CD4-positive, alpha-beta T cell treated with Interleukin-10 for 1 hour (primary cell): ENCODE measurements around the gene SP140L.
"Not testable (repeated sequence)": the region's sequence is repeated elsewhere in the genome, so short reads cannot be mapped to it uniquely, and the experiment has no call there.

Source experiments
- DNase-seq: peaks from one replicate; pipeline ENCODE4 v3.0.0-alpha.2; 2020

Gene SP140L

DNA sequence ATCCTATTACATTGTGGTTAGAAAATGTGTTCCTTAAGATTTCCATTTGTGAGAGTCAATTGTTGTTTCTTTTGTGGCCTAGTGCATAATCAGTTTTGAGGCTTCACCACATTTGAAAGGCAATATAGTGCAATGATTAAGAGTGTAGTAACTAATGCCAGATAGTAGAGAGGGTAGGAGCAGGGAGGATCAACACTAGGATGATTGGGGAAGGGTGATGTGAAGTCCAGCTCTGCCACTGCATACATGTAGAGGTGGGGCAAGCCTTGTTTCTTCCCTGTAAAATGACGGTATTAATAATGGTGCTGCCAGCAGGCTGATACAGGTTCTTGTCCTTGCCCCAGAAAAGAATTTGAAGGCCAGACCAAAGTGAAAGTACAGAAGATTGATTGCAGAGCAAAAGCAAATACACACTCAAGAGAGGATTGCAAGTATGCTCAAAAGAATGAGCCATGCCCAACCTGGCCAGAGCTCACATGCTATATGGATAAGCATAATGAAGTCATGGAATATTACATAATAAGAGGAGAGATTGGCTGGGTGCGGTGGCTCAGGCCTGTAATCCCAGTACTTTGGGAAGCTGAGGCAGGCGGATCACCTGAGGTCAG lies 97.0 kb downstream of the SP140L start:
- DNase-seq, result no peak

DNA sequence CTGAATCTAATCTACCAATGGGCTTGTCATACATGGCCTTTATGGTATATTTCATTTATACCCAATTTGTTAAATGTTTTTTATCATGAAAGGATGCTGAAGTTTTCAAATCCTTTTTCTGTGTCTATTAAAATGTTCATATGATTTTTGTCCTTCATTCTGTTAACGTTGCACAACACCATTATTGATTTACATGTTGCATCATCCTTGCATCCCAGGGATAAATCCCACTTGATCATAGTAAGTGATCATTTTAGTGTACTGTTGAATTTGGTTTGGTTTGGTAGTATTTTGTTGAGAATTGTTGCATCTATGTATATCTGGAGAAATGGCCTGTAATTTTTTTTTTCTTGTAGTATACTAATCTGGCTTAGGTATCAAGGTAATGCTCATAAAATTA lies 98.4 kb downstream of the SP140L start:
- no peak for DNase-seq

DNA sequence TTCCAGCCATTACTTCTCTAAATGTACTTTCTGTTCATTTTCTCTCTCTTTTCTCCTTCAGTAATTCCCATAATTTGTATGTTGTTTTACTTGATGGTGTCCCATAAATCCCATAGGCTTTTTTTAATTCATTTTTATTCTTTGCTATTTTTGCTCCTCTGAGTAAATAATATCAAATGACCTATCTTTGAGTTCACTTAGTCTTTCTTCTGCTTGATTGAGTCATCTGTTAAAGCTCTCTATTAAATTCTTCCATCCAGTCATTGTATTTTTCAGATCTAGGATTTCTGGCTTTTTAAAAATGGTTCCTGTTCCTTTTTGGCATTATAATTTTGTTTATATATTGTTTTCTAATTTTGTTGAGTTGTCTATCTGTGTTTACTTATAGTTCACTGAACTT lies 102.5 kb downstream of the SP140L start:
- no peak for DNase-seq

DNA sequence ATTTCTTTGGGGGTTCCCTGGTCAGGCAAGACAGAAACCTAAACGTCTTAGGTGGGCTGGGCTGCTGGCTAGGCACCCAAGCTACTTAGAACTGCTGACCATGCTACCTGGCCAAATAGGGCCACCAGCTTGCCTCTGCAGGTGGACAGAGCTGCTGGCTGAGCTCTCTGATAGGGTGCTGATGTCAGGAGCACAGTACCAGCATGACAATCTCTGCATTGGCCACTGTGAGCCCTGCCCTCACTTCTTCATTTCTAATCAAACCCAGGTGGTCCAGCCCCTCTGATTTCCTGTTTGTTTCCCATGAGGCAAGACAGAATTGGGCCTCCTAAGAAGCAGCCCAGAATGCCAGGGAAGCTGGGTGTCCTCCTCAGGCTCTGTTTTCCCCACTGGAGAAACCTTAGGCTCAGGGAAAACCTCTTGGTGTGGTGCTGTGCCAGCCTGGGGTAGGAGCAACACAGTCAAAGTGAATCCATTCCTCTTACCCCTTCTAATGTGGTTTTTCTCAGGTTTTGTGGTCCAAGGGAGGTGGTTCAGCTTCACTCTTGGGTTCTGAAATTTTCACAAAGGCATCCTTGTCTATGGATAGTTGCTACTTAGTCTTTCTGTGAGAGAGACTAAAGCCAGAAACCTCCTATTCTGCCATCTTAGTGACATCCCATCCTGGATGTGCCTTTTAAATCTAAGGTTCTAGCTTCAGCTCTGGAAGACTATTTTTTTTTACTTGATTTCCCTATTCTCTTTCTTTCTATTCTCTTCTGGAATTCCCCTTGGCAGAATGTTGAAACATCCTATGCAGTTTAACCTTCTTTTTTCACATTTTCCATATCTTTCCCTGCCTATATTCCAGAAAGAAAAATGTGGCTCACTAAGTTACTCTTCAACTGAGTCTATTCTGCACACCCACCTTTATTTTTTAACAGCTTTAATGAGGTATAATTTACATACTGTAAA lies 104.2 kb downstream of the SP140L start:
- peak; percentile 32 for DNase-seq

DNA sequence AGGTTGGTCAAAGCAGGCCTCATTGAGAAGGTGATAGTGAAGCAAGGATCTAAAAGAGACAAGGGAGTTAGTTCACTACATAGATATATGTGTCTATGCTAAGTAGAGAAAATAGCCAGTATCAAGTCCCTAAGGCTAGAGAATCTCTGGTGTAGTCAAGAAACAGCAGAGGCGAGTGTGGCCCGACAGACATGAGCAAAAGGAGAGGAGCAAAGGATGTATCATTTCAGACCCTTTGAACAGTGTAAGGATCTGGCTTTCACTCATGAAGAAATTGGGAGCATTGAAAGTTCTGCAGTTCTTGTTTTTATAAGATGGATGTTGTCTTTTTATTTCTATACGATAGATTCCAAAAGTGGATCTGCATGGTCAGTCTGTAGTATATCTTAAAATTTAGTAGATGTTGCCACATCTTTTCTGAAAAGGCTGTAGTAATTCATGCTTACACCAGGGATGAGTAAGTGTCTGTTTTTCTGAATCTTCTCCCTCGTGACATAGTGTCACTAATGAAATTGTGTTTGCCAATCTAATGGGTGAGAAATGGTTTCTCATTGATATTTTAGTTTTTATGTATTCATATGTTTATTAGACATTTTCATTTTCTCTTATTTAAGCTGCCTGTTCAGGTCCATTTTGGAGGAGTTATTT lies 107.8 kb downstream of the SP140L start:
- no peak for DNase-seq

DNA sequence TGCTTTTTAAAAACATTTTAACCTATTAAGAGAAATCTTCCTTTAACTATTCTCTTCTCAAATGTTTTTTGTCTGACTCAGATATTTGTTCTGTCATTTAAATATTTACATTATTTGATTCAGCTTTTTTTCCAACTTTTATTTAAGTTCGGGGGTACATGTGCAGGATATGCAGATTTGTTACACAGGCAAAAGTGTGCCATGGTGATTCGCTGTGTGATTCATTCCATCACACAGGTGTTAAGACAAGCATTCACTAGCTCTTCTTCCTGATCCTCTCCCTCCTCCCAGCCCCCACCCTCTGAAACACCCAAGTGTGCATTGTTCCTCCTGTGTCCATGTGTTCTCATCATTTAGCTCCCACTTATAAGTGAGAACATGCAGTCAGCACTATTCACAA lies 108.4 kb downstream of the SP140L start:
- DNase-seq, result no peak

DNA sequence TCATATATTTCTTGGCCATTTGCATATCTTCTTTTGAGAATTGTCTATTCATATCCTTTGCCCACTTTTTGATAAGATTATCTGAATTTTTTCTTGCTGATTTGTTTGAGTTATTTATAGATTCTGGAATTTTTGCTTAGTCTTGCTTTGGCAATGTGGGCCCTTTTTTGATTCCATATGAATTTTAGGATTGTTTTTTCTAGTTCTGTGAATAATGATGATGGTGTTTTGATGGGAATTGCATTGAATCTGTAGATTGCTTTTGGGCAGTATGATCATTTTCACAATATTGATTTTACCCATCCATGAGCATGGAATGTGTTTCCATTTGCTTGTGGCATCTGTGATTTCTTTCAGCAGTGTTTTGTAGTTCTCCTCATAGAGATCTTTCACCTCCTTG lies 112.1 kb downstream of the SP140L start:
- DNase-seq, result not testable (repeated sequence)

DNA sequence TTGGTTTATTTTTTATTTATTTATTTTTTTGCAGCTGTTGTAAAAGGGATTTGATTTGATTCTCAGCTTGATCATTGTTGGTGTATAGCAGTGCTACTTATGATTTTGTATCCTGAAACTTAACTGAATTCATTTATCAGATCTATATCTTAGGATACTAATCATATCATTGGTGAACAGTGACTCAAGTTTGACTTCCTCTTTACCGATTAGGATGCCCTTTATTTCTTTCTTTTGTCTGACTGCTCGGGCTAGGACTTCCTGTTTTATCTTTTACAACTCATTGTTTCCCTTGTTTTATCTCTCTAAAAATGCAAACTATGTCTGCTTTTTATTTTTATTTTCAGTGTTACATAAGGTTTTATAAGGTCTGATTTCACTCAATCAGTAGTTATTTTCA lies 112.6 kb downstream of the SP140L start:
- peak; percentile 36 for DNase-seq

DNA sequence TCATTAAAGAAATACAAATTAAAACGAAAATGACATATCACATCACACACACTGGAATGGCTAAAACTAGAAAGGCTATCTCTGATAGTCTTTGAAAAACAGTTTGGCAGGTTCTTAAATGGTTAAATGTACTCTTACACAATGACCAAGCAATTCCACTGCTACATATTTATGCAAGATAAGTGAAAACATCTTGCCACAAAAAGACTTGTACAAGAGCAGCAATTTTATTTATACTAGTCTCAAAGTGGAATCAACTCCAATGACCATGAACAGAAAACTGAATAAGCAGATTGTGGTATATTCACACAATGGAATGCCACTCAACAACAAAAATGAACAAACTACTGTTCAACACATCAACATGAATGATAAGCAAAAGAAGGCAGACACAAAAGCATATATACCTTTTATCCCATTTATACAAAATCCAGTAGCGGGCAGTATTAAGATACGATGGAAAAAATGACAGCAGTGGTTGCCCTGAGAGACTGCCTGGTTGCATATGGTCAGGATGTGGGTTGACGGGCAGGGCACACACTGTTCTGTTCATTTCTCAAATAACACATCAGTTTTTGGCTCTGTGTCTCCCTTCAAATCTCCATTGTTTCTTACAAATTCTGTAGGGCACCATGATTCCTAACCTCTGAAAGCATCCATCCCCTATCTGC lies 114.4 kb downstream of the SP140L start:
- peak; percentile 66 for DNase-seq

DNA sequence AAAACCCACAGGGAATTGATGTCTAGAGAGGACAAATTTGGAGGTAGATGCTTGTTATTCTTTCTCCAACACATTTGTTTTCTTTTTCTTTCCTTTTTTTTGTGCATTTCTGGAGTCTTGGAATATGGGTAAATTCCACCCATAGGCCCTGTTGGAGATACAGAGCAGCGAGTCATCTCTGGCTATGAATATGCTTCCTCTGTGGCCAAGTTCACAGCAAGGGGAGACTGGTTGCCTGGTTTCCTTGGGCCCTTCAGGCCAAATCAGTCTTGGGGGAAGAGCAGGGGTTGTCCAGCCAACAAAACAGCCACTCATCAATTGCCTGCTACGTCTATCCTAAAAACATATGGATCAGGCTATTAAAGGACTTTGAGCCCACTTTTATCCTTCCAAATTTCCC lies 116.5 kb downstream of the SP140L start:
- no peak for DNase-seq

DNA sequence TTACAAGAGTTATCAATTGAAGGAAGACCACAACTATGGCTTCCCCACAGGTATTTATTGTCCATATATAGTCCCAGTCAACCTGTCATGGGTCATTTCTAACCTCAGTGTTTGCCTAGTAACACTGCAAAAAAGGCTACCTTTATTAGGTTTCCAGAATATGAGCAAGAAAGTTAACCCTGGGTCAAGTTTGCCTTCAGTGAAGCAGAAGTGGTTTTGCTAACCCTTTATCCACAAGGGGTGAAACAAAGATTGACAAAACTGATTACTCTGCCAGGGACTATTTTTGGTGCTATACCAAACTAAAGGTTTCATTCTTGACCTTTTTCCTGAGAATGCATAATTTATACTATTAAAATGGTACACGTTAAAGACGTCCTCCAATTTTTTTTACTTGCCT lies 117.8 kb downstream of the SP140L start:
- DNase-seq, result no peak

DNA sequence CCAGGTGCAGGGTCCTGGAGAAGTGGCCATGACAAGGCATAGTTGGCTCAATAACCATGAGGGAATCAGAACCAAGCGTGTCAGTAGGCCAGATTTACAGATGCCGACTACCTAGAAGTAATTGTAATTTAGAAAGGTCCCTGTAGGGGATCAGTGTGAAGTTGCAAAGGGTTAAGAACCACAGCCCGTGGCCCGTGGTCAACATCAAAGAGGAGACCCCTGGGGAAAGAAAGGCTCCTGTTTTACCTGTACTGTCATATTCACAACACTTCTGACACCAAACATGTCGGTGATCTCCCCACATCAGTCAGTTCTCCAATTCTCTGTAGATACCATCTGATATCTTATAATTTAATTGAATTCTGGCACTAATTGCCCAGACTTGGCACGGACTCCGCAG lies 120.0 kb downstream of the SP140L start:
- DNase-seq, result no peak

DNA sequence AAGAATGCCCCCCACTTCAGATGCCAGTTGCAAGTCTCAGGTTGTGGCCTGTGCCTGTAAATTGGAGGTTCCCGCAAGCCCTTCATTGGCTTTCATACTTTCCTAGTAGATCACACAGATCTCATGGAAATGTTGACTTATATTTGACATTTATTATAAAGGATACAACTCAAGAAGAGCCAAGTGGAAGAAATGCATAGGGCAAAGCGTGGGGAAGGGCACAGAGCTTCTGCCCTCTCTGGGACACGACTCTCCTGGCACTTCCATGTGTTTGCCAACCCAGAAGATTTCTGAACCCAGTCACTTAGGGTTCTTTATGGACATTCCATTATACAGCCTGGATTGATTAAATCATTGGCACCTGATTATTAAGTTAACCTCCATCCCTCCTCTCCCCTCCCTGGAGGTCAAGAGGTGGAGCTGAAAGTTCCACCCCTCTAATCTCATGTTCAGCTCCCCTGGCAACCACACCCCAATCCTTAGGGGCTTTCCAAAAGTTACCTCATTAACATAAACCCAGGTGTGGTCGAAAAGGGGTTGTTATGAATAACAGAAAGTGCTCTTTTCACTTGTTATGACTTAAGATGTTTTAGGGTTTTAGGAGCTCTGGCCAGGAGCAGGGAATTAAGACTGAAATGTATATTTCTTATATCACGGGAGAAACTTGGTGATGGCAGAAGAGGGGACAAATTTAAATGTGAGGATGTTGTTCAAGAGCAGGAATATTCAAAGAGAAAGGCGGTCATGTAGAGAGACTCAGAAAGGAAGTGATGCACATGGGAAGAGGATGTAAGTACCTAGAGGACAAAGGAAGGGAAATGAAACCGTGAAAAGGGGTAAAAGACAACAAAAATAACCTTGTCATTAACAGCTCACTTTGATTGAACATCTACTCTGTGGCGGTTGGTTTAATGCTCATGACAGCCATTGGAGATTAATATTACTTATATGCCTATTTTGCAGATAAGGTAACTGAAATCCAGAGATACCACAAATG lies 120.8 kb downstream of the SP140L start:
- DNase-seq, result peak; percentile 58

DNA sequence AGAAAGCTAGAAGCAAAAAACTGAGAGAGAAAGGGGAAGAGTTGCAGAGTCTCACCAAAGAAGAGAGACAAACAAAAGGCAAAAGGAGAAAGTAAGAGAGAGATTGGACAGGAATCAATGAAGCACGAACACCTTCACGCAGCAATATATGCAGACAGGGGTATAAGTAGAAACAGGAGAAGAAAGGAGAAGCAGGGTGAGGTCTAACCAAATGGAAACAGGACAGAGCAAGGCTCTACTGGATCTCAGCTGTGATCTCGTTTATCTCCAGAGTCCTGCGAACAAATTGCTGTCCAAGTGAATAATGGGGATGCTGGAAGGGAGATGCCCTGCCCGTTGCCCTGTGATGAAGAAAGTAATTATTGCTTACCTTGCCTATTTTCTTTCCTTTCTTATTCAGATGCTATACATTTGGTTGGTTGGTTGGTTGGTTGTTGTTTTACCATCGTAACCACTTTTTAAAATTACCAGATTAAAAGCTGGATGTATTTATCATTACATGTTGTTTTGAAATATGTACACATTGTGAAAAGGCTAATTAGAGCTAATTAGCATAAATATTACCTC lies 123.0 kb downstream of the SP140L start:
- DNase-seq, result no peak

DNA sequence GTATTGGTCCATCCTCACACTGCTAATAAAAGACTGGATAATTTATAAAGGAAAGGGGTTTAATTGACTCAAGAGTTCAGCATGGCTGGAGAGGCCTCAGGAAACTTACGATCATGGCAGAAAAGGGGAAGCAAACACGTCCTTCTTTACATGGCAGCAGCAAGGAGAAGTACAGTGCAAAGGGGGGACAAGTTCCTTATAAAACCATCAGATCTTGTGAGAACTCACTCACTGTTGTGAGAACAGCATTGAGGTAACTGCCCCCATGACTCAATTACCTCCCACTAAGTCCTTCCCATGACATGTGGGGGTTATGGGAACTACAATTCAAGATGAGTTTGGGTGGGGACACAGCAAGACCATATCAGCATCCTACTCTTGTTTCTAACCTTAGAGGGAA lies 126.0 kb downstream of the SP140L start:
- DNase-seq, result no peak
